Right ventricle myocardium superior (tissue), 1 donor: ENCODE results near the gene STEAP3. TPM values are rescaled to one million over a fixed set of nuclear protein-coding genes. Genes with fewer than 3 reads are reported as not detected.
"Not testable (repeated sequence)": the region's sequence is repeated elsewhere in the genome, so short reads cannot be mapped to it uniquely, and the experiment has no call there.

ENCODE experiments used
- ATAC-seq: fragments of 200-7000 bp; cut with Tn5 transposase; one replicate; pipeline ENCODE4 v1.9.1; 2020; ENCODE audit warnings: mild to moderate bottlenecking; ENCODE audit not compliant: poor library complexity
- DNase-seq: peaks from one replicate; pipeline ENCODE4 v3.0.0-alpha.2; 2020
- intact Hi-C: fragments of 100-400 bp; cut with DNase I; formaldehyde crosslinking; loops from one replicate; pipeline ENCODE4 v1.11.2; 2022
- total RNA-seq: library from RNA; stranded (reverse); fragmentation: NEBNext Ultra II Directional; extraction: Animal tissue kit (Norgen Biotek cat#: 25700); gene quantifications from one replicate; pipeline ENCODE4 v1.2.1, GENCODE V29; 2021
- donor health status: DM: no; HTN: yes; CAD: no; lungs with severe emphysema.

The STEAP3 gene
- total RNA-seq, 1 donor from 2014 or later = 10.8 TPM

DNA sequence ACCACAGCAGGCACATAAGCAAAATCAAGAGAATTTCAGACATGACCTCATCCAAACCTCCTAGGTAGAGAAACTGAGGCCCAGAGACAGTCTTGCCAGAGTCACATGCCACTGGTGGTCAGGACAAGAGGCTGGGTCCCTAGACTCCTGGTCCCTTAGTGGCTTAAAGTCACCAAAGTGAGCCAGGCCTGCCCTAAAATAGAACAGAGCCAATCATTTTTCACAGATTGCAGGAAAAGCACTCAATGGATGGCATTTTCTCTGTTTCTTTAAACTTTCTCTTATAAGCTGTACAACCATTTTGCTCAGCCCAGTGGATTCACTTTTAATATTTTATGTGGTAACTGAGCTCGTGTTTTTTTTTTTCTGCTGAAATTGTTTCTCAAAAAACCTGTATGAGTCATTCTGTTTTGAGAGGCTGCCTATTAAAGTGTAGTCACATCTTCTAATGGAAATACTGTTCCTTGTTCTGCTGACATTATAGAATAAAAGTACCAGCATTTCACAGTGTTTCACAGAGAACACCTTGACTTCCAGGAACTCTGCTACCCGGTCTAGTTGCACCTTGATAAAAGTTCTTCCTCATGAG is 29.6 kb downstream of the STEAP3 start:
- DNase-seq (no peak), ATAC-seq (no peak)
- intact Hi-C loops = no loop called here

DNA sequence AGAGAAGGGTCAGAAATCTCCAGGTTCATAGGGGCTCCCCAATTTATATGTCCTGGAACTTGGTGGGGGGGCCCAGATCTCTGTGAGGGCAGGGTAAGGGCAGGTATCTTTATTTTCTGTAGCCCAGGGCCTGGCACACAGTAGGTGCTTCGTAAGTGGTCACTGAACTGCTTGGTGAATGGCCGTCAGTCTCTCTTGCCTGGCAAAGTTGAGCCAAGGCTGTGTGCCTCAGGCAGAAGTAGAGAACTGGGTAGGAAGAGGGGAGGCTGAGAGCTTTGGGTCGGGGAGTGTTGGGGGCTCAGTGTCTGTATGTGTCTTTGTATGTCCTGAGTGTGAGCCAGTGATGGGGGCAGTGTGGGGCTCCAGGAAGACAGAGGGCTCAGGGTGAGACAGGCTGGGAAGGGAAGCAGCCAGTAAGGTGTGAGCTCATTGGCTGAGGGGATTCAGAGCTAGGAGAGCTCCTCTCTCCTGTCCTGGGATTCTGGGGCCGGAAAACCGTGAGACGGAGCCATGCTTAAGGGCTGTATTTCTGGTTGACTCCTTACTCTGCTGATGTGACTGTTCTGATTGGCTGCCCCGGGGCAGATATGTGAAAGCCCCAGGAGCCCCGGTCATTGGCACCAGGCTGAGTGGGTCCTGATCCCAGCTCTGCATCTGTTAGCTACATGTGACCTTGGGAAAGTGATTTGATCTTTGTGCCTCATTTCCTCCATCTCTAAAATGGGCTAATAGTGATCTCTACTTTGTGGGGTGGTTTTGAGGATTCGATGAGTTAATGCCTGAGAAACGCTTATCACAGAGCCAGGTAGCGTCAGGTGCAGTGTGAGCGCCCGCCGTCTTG is 30.3 kb downstream of the STEAP3 start:
- ATAC-seq = no peak
- no peak for DNase-seq
- intact Hi-C loops = no loop called here

DNA sequence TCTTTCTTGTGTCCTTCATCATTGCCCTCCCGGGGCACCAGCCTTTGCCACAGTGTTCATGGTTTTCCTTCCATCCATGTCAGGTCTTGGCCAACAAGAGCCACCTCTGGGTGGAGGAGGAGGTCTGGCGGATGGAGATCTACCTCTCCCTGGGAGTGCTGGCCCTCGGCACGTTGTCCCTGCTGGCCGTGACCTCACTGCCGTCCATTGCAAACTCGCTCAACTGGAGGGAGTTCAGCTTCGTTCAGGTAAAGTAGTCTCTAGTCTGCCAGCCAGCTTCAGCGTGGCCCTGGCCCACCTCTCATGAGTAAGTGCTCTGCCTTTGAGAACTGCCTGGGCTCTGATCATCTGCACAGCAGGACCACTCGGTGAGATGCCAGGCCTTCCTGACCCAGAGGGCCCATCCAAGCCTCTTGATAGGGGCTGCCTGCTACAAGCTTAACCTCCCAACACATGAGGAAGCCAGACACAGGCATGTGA is 31.0 kb downstream of the STEAP3 start:
- DNase-seq (no peak), ATAC-seq (no peak)
- intact Hi-C loops = no loop called here

DNA sequence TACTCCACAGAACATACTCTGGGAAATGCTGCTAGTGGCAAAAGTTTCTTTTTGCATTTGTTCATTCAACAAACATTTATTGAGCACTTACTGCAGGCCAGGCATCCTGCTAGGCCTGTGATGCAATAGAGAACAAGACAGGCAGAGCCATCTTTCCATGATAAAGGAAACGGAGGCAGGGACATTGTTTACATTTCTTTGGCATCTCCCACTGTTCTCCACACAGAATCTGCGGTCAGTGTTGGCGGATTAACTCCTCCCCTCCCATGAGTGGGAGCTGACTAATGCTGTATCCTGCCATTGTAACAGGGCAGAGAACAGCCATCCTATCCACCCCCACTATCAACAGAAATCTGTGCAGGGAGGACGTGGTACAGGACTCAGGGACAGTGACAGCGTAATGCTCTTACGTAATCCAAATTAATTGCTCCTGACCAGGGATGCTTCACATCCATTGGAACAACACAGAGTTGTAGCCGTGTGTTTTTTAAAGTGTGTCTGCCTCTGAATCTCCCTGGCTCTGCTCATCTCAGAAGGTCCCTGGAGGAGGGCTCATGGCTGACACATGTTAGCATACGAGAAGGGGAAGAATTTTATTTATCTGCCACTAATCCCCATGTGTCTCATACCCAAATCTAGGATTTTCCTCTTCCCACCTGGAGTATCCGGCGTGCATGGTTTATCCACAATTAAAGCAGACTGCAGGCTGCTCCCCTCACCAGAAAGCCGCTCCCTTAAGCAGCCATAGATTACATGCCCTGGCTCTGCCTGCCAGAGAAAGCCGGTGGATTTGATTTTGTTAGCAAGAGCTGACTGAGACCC is 32.3 kb downstream of the STEAP3 start:
- DNase-seq (no peak), ATAC-seq (no peak)
- intact Hi-C loops = no loop called here

DNA sequence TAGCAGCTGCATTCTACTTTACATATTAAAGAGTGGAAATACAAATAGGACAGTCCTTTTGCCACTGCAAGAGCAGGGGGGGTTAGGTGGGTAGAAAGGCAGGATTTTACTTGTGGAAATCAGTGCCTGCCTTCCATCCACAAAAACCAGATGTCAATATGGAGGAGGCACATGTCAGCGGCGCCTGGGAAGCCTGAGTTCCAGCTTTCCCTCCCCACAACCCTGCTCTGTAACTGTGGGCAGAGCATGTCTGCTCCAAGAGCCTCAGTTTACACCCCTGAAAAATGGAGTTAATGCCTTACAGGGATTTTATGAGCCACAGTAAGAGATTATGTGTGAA is 32.9 kb downstream of the STEAP3 start:
- no peak for ATAC-seq
- intact Hi-C loops = no loop called here

DNA sequence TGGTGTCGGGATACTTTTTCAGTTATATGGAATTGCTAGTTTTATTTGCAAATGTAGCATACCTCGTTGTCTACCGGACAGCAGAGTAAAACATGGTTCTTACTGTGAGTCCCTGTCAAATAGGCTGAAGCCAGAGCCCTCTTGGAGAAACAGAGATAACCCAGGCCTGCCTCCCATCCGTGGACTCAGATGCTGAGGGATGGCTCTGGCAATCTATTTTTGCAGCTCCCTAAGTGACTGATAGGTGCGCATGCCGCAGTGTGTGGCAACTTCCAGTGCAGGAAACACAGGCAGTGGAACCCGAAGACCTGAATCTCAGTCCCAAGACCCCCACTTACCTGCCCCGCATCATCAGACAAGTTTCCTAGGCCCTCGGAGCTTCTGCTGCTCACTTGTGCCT is 33.6 kb downstream of the STEAP3 start:
- ATAC-seq (peak; percentile 90), DNase-seq (no peak)
- intact Hi-C loops = no loop called here

More for the DNA sequence above, 32.9 kb downstream of the STEAP3 start:
- DNase-seq = no peak

DNA sequence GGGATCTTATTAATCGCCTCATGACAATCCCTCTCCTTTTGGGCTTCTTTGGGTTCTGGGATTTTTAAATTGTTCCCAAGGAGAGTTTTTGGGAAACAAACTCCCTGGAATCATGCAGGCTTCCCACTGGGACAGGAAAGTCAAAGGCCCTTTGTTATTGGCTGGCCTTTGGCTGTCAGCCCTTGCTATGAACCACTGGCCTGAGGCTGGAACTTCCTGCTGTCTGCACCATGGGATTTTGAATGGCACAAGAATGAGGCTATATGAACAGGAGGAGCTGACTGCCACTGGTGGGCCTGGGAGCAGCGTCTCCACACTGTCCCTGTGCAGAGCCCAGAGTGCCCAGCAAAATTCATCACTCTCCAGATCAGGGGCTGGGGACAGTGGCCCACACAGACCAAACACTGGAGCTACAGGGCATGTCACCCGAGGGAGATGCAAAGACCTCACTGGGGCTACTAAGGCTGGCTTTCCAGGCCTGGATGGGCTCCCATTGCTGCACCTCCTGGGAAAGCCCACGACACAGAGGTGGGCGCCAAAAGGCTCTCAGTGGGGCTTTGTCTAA is 35.7 kb downstream of the STEAP3 start:
- ATAC-seq (no peak), DNase-seq (no peak)
- intact Hi-C loops = no loop called here

DNA sequence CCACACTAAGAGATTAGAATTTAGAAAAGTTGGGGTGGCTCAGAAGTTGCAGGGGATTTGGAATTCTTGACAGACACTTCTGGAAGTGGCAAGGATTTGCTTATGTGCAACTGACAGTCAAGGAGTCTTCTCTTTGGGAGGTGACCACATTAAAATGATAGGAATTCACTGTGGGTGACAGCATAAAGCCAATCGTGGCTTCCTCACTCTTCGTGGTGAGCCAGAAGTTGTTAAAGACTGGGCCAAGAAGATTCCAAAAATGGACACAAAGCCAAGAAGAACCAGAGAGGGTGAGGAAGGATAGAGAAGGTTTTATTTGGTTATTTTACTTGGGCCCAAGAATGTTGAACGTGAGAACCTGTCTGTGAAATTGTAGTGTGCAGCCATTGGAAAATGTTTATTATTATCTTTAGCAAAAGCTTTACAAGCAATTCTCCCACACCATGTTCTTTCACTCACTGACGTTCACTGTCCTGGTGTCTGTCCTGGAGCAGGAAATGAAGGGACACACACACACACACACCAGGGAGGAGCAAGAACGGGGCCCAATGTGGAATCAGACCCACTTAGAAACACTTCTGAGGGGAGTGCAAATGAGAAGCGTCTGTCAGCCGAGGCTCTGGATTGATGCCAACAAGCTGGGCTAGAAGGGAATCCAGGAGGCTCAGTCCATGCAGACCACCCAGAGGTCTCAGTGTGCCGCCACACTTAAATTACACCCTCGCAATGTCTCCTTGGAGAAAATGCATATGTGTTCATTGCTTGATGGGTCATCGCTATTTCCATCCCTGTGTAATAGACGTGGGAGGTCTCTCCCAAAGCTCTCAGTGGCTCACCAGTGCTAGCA is 37.2 kb downstream of the STEAP3 start:
- DNase-seq = no peak
- intact Hi-C loops = no loop called here

DNA sequence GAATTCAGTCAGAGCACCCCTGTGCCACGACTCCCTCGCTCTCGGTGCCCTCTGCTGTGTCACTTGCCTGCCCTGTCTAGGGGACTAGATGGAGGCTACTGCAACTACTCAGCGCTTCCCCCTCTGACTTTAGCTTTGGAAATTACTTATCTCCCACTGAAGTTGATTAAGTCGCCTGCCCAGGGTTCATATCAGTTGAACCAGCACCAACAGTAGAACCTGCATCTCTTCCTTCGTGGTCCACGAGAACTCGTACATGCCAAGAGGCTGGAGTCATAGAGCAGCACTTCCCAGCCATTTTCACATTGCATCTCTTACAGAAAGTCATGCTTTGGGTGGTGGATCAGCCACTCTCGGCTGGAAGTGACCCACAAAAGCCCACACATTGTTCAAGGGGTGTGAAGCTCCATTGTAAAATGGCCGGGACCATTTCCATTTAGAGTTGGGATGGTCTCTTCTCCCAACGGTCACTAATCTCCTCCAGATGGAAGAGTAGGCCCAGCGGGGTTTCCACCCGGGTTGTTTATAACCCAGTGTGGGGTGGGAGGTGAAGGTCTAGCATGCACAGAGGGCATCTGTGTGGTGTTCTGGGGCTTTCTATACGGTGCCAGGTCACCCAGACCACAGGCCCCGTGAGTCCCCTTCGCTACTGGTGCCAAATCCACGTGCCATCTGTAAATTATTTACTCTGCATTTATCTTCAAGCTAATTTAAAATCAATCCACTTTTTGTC is 38.0 kb downstream of the STEAP3 start:
- intact Hi-C loops = no loop called here
- DNase-seq (no peak), ATAC-seq (no peak)

More for the DNA sequence above, 37.2 kb downstream of the STEAP3 start:
- ATAC-seq = no peak

DNA sequence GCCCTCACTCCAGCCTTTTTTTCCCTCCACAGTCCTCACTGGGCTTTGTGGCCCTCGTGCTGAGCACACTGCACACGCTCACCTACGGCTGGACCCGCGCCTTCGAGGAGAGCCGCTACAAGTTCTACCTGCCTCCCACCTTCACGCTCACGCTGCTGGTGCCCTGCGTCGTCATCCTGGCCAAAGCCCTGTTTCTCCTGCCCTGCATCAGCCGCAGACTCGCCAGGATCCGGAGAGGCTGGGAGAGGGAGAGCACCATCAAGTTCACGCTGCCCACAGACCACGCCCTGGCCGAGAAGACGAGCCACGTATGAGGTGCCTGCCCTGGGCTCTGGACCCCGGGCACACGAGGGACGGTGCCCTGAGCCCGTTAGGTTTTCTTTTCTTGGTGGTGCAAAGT is 39.4 kb downstream of the STEAP3 start:
- DNase-seq (no peak), ATAC-seq (no peak)
- intact Hi-C loops = no loop called here

DNA sequence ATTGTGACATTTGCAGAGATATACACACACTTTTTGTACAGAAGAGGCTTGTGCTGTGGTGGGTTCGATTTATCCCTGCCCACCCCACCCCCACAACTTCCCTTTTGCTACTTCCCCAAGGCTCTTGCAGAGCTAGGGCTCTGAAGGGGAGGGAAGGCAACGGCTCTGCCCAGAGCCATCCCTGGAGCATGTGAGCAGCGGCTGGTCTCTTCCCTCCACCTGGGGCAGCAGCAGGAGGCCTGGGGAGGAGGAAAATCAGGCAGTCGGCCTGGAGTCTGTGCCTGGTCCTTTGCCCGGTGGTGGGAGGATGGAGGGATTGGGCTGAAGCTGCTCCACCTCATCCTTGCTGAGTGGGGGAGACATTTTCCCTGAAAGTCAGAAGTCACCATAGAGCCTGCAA is 40.0 kb downstream of the STEAP3 start:
- DNase-seq = no peak
- no peak for ATAC-seq
- intact Hi-C loops = no loop called here

DNA sequence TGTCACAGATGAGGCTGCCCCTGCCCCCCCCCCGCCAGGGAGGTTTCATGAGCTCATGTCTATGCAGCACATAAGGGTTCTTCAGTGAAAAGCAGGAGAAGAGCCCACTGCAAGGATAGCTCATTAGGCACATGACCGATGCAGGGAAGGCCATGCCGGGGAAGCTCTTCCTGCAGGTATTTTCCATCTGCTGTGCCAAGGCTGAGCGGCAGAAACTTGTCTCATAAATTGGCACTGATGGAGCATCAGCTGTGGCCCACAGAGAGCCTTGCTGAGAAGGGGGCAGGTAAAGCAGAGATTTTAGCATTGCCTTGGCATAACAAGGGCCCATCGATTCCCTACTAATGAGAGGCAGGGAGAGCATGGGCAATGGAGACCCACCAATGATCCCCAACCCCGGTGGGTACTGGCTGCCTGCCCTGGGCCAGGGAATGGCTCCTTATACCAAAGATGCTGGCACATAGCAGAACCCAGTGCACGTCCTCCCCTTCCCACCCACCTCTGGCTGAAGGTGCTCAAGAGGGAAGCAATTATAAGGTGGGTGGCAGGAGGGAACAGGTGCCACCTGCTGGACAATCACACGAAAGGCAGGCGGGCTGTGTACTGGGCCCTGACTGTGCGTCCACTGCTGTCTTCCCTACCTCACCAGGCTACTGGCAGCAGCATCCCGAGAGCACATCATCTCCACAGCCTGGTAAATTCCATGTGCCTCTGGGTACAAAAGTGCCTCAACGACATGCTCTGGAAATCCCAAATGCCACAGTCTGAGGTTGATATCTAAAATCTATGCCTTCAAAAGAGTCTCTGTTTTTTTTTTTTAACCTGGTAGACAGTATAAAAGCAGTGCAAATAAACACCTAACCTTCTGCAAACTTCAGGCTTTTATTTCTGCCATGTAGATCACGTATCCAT is 41.4 kb downstream of the STEAP3 start:
- DNase-seq (no peak), ATAC-seq (peak; percentile 91)
- intact Hi-C loops = no loop called here

DNA sequence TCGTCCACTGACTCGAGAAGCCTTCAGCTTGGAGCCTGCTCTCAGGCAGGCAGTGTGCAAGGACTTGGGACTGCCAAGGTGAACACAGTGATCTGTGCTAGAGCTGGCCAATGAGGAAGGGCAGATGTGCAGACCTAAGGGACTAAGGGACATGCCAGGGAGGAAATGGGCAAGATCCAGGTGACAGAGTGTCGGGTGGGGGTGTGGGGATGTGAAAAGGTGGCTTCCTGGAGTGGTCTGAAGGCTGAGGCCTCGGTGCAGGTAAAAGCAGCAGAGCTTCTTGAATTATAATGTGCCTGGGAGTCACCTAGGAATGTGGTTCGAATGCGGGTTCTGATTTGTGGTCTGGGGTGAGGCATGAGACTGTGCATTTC is 42.0 kb downstream of the STEAP3 start:
- intact Hi-C loops = no loop called here
- ATAC-seq = no peak
- no peak for DNase-seq

DNA sequence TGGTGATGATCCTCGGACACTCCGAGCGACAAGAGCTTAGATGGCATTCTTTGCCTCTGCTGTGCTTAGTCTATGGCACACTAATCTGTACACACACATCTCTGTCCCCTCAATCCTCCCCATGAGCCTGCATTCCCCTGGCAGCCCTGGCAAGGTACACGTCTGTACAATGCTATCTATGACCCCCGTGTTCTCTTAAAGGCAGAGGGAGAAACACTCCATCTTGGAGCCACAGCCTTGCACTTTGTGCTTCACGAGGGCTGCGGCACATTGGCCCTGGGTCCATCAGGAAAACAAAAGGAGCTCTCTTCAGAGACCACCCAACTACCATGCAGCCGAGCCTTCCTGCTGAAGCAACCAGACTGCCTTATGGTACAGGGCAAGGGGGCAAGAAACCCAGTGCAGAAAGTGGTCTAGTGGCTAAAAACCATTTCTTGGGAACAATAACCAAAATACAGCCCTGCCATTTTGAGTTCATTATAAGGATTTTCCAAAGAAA is 42.5 kb downstream of the STEAP3 start:
- DNase-seq (no peak), ATAC-seq (no peak)
- intact Hi-C loops = no loop called here

DNA sequence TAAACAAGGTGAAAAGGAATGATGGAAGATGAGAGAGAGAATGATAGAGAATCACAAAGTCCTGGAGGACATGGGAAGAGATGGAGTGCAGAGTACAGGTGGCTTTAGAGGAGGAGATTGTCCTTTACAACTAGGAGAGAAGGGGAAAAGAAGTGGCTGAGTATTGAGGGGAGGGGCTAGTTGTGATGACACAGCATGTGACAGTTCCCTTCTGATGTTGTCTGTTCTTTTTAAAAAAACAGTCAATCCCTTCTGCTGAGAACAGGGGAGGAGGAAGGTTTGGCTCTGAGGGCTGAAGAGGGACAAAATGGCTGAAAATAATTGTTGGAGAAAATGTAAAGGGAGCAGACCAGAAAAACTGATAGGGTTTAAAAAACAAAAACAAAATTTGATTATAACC is 44.0 kb downstream of the STEAP3 start:
- intact Hi-C loops = no loop called here
- DNase-seq (no peak), ATAC-seq (no peak)

DNA sequence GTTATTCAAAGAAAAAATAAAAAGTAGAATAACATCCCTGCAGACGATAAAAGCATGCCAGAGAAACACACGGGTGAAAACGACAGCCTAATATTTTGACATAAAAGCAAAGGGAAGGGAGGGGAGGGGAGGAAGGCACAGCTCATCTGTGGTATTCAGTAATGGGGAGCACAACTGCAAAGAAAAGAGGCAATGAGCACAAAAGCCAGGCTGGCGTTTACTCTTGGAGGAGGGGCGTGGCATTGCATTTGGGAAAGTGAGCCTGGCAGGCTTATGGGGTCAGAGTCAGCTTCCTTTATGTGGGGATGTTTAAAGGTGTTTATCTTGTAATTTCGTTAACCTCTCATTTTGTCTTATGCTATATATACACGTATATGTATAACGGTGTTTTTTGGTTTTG is 53.2 kb downstream of the STEAP3 start:
- ATAC-seq (no peak), DNase-seq (no peak)
- intact Hi-C loops = no loop called here

DNA sequence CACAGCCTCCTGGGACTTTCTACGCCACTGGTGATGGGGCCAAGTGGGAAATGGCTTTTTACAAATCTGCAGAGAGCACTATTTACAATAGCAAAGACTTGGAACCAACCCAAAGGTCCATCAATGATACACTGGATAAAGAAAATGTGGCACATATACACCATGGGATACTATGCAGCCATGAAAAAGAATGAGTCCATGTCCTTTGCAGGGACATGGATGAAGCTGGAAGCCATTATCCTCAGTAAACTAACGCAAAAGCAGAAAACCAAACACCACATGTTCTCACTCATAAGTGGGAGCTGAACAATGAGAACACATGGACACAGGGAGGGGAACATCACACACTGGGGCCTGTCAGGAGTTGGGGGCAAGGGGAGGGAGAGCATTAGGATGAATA is 54.8 kb downstream of the STEAP3 start:
- ATAC-seq, DNase-seq, intact Hi-C loops: not testable (repeated sequence)
